Mucosa of gallbladder (tissue), 1 donor: Measurements from ENCODE around the gene DGKA. TPM values are rescaled to one million over a fixed set of nuclear protein-coding genes. Genes with fewer than 3 reads are reported as not detected.
"Not testable (repeated sequence)": the region's sequence is repeated elsewhere in the genome, so short reads cannot be mapped to it uniquely, and the experiment has no call there.

Experiments used
- DNase-seq: peaks from one replicate; pipeline ENCODE4 v3.0.0-alpha.2; 2020; ENCODE audit warnings: low spot score
- total RNA-seq: library from RNA; stranded (reverse); gene quantifications from one replicate; pipeline ENCODE4 v1.2.1, GENCODE V29; 2021
- donor health status: DM: no; HTN: no; CAD: no.

Gene DGKA
- total RNA-seq, 1 donor from 2014 or later, result 50.5 TPM

DNA sequence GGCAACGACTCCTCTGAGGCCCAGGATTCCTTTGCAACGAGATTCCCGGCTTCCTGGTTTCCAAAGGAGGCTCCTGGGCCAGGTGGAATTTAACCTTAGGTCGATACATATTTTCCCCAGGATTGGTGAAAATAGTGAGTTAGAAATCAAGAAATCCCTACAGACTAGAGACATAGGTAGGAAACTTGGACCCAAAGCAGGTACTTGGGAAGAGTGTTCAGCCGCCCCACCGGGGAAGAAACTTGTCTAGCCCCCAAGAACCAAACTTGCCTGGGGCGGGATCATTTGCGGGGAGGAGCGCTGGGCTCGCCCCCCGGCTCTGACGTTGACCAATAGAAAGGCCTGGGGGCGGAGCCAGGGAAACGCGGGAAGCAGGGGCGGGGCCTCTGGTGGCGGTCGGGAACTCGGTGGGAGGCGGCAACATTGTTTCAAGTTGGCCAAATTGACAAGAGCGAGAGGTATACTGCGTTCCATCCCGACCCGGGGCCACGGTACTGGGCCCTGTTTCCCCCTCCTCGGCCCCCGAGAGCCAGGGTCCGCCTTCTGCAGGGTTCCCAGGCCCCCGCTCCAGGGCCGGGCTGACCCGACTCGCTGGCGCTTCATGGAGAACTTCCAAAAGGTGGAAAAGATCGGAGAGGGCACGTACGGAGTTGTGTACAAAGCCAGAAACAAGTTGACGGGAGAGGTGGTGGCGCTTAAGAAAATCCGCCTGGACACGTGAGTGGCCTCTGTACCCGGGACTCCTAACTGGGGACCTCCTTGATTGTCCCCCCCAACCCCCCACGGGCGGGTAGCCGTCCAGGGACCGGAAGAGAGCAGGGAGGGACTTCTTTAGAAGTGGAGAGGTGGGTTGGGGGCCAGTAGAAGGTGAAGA lies 35.7 kb downstream of the DGKA start, which contains the start of gene CDK2:
Gene CDK2, plus strand, starts transcription at position 423 of the 874 bp plus-strand sequence. Its CDS starts 179 bp downstream, at position 602.
- peak; percentile 91 for DNase-seq

DNA sequence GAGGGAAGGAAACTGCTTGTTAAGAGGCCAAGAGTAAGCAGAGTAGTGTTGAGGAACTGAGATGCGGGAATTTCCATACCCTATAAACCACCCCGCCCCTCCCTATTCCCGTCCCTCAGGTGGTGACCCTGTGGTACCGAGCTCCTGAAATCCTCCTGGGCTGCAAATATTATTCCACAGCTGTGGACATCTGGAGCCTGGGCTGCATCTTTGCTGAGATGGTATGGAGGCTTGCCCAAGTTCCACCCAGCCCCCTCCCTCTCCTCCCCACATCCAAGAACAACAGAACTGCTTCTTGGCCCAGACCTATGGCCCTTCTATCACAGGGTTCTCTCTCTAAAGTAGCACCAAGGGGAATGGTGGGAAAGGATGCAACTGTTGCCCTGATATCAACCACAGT lies 38.4 kb downstream of the DGKA start:
- DNase-seq, result no peak

DNA sequence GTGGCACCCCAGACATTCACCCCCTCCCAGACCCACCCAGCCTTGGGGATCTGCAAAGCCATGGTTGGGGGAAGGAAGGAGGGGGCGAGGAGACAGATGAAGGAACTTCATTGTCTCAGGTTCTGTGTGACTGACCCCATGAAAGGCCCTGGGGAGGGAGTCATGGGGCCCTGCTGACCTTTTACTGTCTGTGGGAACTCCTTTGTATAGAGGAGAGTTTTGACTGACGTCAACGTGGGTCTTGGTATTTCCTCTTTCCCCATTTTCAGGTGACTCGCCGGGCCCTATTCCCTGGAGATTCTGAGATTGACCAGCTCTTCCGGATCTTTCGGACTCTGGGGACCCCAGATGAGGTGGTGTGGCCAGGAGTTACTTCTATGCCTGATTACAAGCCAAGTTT lies 39.8 kb downstream of the DGKA start:
- no peak for DNase-seq

DNA sequence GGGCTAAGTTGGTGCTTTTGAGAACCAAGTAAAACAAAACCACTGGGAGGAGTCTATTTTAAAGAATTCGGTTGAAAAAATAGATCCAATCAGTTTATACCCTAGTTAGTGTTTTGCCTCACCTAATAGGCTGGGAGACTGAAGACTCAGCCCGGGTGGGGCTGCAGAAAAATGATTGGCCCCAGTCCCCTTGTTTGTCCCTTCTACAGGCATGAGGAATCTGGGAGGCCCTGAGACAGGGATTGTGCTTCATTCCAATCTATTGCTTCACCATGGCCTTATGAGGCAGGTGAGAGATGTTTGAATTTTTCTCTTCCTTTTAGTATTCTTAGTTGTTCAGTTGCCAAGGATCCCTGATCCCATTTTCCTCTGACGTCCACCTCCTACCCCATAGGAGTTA lies 41.1 kb downstream of the DGKA start:
- DNase-seq, result no peak

- DNase-seq, result no peak
Measured at GRCh38 chr12:55972456-55972855, 41.5 kb downstream of the DGKA start.

DNA sequence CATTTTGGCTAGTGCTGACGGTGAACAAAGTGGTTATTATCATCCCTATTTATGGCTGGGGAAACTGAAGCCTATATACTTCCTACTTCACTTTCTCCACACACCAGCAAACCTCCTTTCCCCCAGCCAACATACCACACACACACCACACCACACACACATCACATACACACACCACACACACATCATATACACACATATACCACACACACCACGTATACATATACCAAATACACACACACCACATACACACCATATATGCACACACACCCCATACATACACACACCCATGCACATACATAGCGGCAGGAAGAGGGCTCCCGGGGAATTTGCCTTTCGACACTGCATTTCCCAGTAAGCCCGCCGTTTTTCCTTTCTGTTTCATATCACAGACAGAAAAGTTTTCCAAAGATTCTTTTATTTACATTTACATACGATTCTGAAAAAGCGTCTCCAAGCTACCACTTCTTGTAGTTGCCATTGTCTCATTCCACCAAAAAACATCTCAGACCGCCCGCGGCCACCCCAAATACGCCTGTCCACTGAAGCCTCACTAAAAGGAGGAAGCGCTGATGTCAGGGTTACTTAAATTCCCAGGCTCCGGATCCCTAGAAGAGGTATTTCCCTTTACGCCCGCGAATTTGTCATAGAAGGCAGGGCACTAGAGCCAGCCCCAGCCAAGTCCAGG lies 42.1 kb downstream of the DGKA start:
- no peak for DNase-seq

GRCh38 chr12:55973599-55974307 lies 42.8 kb downstream of the DGKA start, which contains the start of gene RAB5B:
RAB5B (plus strand) TSS chr12:55974078; CDS start chr12:55986961, 12,883 bp downstream.
- peak; percentile 100 for DNase-seq

DNA sequence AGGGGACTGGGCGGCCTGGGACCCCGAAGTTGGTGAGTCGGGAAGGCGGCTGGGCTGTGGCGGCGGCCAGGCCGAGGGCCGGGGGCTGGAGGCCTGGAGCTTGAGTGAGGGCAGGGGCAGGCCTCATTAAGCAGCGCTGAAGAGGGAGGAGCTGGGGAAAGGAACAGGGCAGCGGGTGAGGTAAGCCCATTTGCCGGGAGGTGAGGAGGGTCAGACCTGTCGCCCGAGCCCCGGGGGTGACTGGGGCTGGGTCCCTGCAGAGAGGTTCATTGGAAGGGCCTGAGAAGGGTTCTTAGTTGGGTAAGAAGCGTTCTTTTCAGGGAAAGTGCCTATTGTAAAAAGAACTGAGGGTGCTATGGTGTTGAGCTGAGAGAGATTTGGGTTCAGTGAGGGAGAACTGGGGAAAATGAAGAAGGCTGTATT lies 43.4 kb downstream of the DGKA start:
- peak; percentile 50 for DNase-seq

DNA sequence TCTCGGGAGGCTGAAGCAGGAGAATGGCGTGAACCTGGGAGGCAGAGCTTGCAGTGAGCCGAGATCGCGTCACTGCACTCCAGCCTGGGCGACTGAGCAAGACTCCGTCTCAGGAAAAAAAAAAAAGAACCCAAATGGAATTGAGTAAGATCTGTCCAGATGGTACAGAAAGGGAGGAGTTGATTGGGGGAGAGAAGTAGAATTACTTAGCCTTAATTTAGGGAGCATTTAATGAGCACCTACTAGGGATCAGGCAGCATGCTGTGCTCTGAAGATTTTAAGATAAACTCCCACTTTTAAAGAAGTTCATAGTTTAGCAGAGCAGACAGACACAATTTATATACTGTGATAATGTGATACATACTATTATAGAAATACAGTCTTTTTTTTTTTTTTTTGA lies 47.4 kb downstream of the DGKA start:
- no peak for DNase-seq

GRCh38 chr12:55979069-55979468 lies 48.1 kb downstream of the DGKA start:
- DNase-seq, result no peak

DNA sequence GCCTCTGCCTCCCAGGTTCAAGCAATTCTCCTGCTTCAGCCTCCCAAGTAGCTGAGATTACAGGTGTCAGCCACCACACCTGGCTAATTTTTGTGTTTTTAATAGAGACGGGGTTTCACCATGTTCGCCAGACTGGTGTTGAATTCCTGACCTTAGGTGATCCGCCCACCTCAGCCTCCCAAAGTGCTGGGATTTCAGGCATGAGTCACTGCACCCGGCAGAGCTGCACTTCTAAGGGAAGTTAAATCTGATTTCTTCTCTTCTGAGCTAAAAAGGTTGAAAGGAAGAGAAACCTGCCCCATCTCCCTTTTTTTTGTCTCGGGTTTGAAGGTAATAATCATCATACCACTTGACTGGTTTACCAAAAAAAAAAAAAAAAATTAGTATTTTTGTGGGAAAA lies 50.9 kb downstream of the DGKA start:
- not testable (repeated sequence) for DNase-seq

GRCh38 chr12:55982319-55982936 lies 51.5 kb downstream of the DGKA start:
- no peak for DNase-seq

- DNase-seq, result no peak
Measured at GRCh38 chr12:55983232-55983842, 52.4 kb downstream of the DGKA start.

- no peak for DNase-seq
Measured at GRCh38 chr12:55984861-55985260, 53.9 kb downstream of the DGKA start.

DNA sequence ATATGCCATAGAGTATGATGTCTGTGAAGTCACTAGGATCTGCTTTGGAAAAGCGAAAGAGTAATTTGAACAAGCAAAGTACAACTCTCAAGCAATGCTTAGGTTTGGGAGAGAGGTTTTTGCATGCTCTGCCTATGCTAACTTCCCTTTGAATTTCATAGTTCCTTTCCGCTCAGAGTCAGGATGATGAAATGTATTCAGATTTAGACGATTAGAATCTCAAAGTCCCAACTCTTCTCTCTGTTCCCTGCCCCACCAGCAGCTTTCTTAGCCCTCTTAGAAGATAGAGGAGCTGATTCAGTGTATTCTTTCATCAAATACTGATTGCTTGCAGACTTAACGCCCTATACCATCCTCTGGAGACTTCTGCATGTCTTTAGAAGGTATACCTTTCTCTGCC lies 54.4 kb downstream of the DGKA start:
- no peak for DNase-seq

GRCh38 chr12:55985976-55986375 lies 55.0 kb downstream of the DGKA start:
- DNase-seq, result not testable (repeated sequence)

- DNase-seq, result no peak
Measured at GRCh38 chr12:55991110-55991509, 60.1 kb downstream of the DGKA start.

- DNase-seq, result no peak
Measured at GRCh38 chr12:55993230-55993853, 62.4 kb downstream of the DGKA start.

- DNase-seq, result no peak
Measured at GRCh38 chr12:55995366-55995765, 64.4 kb downstream of the DGKA start.

DNA sequence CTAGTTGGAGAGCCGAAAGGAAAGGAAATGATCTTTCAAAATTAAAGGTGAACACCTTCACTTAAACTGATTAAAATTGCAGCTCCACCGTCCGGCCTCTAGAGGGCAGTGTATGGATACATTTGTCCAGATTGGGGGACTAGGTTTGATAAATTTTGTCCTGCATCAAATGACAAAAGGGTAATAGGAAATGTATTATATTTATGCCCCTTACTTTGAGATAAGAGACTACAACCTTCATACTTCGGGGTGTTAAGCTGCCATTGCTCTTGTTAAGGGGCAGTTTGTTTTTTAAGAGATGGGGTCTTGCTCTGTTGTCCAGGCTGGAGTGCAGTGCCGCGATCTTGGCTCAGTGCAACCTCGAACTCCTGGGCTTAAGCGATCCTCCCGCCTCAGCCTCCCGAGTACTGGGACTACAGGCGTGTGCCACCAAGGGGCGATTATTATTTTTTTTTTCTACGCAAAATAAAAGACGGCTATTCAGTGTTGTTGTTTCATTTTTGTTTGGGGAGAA lies 65.3 kb downstream of the DGKA start:
- DNase-seq, result peak; percentile 59
